Retina (tissue), 1 donor: ENCODE measurements around the gene ARHGEF2.

Experiments
- DNase-seq: peaks from one replicate; pipeline ENCODE4 v3.0.0-alpha.2; 2016

The ARHGEF2 gene

GRCh38 chr1:155970531-155971167, 7.7 kb downstream of the ARHGEF2 start:
- DNase-seq: peak; percentile 28

GRCh38 chr1:155969377-155969791, 9.0 kb downstream of the ARHGEF2 start:
- no peak for DNase-seq

DNA sequence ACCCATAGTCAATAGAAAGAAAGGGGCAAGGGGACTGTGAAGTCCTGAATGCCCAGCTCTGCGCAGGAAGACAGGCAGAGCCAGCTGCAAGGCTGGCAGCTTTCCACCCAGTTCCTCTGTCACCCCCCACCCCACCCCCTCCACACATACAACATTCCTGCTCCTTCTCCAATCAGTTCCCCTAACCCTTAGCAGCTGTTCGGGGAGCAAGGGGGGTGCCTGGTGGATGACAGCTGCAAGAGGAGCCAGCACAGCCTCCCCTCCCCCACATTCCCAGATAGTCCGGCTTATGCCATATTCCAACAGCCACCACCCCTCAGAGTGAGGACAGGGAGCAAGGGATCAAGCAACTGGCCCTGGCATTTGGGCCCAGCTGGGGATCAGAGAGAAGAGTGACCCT, 9.7 kb downstream of the ARHGEF2 start:
- DNase-seq: peak; percentile 55

GRCh38 chr1:155968051-155968400, 10.3 kb downstream of the ARHGEF2 start:
- DNase-seq: peak; percentile 31

GRCh38 chr1:155967341-155968050, 10.9 kb downstream of the ARHGEF2 start:
- peak; percentile 53 for DNase-seq

- DNase-seq: no peak
These were observed 11.6 kb downstream of the ARHGEF2 start for GRCh38 chr1:155966750-155967149.

DNA sequence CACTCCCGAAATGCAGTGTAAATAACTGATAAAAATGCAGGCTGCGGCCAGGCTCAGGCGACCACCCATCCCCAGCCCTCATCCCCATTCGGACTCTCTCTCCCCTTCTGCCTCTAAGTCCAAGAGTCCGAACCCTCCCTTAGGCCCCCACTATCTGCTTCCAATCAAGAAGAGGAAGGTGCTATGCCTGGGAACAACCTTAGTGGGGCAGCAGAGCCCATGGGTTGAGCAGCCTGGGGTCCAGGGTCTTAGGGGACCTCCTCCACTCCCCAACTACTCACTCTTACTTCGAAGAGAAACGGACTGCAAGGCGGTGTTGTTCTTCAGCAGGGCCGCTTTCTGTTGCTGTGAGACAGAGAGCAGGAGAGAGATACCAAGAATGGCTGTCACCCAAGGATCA, 12.2 kb downstream of the ARHGEF2 start:
- no peak for DNase-seq

GRCh38 chr1:155964193-155964592, 14.2 kb downstream of the ARHGEF2 start:
- DNase-seq: no peak

DNA sequence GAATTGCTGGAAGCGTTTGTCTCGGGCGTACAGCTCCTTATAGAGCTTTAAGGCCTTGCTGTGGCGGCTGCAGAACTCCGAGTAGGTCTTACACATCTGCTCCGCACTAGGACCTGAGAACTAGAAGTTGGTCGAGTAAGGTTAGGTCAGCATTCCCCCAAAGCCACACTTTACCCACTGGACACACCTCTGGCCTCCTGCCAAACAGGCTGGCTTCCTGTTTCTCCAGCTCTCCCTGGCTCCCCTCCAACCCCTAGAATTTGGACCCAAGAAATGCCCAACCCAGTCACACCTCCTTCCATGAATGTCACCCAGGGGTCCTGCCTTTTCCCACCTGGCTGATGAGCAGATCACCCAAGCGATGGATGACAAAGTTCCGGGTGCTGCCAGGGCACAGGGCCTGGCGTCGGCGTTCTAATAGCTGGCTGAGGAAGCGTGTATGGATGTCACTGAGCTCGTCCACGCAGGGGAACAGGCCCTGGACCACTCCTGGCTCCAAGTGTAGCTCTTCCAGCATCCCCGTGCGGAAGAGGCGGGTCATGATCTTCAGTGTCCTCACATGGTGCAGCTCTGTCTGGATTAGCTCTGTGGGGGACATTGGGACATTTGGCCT, 15.6 kb downstream of the ARHGEF2 start:
- no peak for DNase-seq

DNA sequence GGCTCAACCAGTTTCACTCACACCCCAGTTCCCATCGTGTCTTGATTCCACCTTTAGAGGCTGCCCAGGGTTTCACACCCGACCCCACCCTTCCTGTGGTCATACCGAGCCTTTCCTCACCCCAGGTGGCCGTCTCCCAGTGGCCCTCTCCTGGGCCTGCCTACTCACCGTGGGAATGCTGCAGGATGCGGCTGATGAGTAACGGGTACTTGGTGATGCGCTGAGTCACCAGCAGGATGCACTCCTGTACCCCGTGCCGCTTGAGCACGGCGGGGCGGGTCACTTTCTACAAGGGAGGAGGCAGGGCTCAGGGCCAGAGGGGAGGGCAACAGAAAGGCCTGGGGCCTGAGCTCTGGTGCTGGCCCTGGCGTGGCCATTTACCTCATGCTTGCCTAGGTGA, 16.4 kb downstream of the ARHGEF2 start:
- no peak for DNase-seq

GRCh38 chr1:155960081-155960745, 18.1 kb downstream of the ARHGEF2 start:
- DNase-seq: no peak

GRCh38 chr1:155957411-155957915, 20.9 kb downstream of the ARHGEF2 start:
- DNase-seq: no peak

DNA sequence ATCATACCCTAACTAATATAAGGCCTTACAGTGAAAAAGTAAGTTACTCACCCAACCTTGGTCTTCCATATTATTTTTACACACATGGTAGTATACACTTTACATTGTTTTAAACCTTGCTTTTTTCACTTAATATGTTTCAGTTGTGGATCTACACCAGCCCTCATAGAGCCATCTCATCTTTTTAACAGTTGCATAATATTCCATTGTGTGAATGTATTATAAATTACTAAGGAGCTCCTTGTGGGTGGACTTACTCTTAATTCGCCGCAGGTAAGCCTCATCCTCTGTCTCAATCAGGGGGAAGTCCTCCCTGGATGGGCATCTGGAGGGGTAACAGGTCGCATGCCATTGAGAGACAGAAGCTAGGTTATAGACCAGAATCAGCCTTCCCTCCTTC, 23.7 kb downstream of the ARHGEF2 start:
- DNase-seq: no peak

DNA sequence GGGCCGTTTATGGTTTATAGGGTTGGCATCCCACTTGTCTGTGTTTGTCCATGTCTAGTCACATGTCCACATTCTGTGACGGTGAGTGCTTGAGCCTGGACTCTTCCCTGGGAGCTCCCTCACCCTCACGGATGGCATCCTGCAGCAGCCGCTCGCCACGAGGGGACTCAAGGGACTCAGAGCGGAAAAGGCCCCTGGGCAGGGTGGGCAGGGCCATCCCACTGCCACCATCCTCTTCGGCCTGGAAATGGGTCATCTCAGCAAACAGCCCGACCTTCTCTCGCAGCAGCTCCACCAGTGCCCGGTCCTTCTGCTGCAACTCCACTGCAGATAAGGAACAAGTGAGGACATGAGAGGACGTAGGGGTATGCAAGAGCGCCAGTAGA, 25.8 kb downstream of the ARHGEF2 start:
- no peak for DNase-seq

DNA sequence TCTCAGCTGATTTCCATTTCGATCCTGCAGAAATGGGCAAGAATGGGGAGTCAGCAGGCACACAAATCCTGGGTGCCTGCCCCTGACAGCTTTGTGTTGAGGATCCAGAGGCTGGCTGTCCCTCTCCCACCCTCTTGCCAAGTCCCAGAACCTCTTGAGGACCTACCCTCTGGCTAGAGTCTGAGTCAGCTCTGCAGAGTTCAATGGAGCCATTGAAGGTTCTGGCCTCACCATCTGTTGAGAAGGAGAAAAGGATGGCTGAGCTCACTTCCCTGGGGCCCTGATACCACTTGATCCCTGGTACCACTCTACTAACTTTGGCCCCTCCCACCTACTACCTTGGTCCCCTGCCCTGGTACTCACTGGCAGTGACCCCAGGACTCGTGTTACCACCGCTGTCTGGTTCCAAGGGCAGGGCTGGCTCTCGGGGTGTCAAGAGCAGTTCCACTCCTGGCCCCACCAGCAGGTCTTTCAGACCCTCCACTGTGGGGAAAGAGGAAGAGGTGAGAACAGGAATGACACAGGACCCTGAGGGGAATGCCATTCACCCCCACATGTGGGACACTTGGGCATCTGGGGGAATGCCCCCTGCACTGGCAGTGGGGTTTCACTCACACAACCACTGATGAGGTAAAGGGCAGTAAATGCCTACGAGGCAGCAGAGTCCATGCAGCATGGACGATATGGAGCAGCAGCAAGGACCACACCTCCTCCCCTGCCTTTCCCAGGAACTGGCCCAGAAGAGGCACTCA, 26.4 kb downstream of the ARHGEF2 start:
- DNase-seq: no peak

DNA sequence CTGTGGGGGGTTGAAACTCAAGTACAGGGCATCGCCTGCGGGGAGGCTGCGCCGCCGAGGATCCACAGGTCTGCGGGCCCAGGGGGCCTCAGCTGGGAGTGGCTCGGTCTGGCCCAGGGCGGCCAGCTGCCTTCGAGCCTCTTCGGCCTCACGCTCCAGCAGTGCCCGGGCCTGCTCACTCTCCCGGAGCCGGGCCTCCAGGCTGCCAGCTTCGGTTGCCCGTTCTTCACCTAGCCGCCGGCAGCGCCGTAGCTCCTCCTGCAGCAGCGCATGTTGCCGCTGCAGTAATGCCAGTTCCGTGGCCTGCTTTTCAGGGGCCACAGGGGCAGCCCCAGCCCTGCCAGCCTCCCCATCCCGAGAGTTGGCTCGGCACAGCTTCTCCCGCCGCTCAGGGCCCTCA, 27.5 kb downstream of the ARHGEF2 start:
- DNase-seq: no peak

- no peak for DNase-seq
These were observed 30.6 kb downstream of the ARHGEF2 start for GRCh38 chr1:155947741-155948140.

DNA sequence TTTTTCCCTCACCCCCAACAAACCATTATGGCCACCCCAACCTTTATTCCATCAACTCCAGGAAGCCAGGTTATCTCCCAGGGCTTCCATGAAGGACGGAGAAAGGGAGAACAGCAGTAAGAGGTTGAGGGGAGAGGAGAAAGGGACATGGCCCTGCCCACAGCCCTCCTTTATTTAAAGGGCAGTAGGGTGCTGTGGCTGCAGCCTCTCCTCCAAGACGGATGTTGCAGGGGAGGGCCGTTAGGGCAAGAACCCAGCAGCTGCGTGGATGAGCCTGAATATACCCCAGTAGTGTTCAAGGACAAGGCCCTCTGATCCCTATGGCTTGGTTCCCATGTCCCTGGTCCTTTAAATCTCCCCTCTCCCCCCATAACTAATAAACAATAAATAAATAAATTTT, 31.1 kb downstream of the ARHGEF2 start:
- no peak for DNase-seq

GRCh38 chr1:155946633-155947219, 31.6 kb downstream of the ARHGEF2 start:
- DNase-seq: no peak

- DNase-seq: no peak
These were observed 33.9 kb downstream of the ARHGEF2 start for GRCh38 chr1:155944444-155944799.

DNA sequence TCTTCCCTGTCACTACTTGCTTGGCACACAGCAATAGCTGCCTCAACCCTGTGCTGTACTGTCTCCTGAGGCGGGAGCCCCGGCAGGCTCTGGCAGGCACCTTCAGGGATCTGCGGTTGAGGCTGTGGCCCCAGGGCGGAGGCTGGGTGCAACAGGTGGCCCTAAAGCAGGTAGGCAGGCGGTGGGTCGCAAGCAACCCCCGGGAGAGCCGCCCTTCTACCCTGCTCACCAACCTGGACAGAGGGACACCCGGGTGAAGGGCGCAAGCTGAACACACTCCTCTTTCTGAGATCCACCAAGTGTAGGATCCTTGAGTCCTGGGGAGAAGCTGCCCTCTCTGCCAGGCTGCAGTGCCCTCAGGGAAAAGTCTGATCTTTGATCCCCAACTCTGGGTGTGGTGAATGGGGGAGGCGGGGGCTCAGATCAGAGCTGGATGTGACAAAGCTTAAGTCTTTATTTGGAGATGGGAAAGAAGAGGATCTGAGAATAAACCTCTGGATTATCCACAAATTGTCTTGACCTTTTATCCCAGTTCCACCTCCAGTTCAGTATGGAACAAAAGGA, 35.7 kb downstream of the ARHGEF2 start:
- no peak for DNase-seq

- no peak for DNase-seq
These were observed 36.4 kb downstream of the ARHGEF2 start for GRCh38 chr1:155941845-155942531.
